Measurements from ENCODE around the gene SORBS1.

Gene SORBS1

DNA sequence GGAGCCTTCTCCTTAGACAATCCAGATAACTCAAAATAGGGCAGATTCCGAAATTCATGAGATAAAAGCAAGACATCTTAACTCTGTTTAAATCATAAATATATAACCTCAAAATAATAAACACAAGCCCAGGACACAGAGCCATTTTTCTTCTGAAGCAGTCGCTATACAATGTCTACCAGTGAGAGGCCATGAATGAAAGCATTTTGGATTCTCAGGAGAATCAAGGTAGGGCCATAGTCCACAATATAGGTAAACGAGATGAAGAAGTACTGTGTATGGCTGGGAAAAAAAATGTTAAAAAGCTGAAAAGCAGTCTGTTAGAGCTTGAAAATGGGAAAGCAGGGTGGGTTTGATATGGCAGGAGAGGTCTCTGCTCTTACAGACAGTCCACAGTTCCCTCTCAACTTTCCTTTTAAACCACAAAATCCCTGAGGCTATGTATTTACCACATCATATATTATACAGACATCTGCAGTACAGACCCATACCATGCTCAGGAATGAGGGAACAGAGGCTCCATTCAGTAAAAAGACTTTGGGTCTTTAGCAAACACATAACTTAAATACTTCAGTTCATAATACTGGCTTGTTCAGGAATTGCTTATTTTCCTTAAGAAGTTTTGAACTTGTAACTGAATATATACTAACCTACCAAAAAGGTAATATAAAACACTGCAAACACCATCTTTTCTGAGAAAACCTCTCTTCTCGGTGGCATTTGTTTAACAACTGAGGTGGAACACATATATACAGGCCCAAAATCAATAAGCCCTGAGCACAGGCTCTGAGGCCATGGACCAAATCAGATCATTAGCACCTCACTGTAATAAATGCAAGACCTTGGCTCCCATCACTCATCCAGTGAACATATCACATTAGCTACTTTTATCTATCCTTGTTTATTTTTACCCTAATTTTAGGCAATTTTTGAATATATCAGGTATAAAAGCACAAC, 109.3 kb downstream of the SORBS1 start:
- no peak for DNase-seq (ENCODE audit: low read depth, low spot score)
- H3K9me3 ChIP-seq (ENCODE audit: control insufficient read depth, insufficient read depth, low read length): no peaks in the 10 kb centered on the region
- no peaks in the 10 kb centered on the region for H3K27me3 ChIP-seq (ENCODE audit: control insufficient read depth, insufficient read depth, low read length)
- no peak overlapping the region for H3K27ac ChIP-seq (ENCODE audit: low read length)
- no peaks in the 10 kb centered on the region for H3K36me3 ChIP-seq (ENCODE audit: control insufficient read depth, insufficient read depth, low read length)
- H3K4me3 ChIP-seq (ENCODE audit: low read length): no peak overlapping the region
- no CpG with 5 or more reads among the region's 4 CpGs for WGBS (ENCODE audit: insufficient coverage, insufficient read length)
- no peaks in the 10 kb centered on the region for H3K4me1 ChIP-seq (ENCODE audit: control insufficient read depth, insufficient read depth, low read length)

DNA sequence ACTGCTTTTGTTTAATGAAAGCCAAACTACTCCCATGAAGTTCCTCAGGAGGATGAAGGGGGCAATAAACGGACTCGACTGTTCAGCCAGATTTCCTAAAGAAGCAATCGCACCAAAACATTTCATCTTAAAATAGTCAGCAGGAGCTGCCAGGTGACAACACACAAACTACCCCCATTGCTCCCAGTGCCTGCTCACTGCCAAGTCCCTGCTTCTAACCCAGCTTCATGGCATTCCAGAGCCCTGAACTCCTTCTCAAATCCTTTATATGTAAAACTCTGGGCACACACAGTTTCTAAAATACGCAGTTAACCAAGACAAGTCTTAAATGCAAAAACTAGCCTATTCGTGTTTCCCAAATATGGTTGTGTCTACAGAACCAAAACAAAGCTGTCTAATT, 110.0 kb downstream of the SORBS1 start:
- no peak for DNase-seq (ENCODE audit: low read depth, low spot score)
- Histone ChIP-seq H3K27me3 (ENCODE audit: control insufficient read depth, insufficient read depth, low read length) (no peaks in the 10 kb centered on the region), H3K36me3 (ENCODE audit: control insufficient read depth, insufficient read depth, low read length) (no peaks in the 10 kb centered on the region), H3K9me3 (ENCODE audit: control insufficient read depth, insufficient read depth, low read length) (no peaks in the 10 kb centered on the region), H3K27ac (ENCODE audit: low read length) (no peak overlapping the region), H3K4me1 (ENCODE audit: control insufficient read depth, insufficient read depth, low read length) (no peaks in the 10 kb centered on the region), H3K4me3 (ENCODE audit: low read length) (no peak overlapping the region)
- WGBS (ENCODE audit: insufficient coverage, insufficient read length): no CpG with 5 or more reads among the region's 5 CpGs

DNA sequence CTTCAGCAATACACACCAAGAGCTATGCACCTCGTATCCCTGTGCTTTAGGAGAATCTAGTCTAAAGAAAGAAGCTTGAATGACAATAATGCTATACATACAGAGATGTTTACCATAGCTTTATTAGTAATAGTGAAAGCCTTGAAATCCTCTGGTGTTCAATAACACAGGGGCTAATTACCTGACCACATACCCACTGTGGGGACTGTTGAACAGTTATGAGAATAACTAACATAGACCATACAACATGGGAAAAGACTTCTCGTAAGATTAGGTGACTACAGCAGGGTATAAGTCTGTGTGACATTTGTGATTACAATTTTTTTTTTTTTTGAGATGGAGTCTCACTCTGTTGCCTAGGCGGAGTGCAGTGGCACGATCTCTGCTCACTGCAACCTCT, 111.0 kb downstream of the SORBS1 start:
- Histone ChIP-seq H3K27me3 (ENCODE audit: control insufficient read depth, insufficient read depth, low read length) (no peaks in the 10 kb centered on the region), H3K4me1 (ENCODE audit: control insufficient read depth, insufficient read depth, low read length) (no peaks in the 10 kb centered on the region), H3K9me3 (ENCODE audit: control insufficient read depth, insufficient read depth, low read length) (no peaks in the 10 kb centered on the region), H3K4me3 (ENCODE audit: low read length) (no peak overlapping the region), H3K36me3 (ENCODE audit: control insufficient read depth, insufficient read depth, low read length) (no peaks in the 10 kb centered on the region), H3K27ac (ENCODE audit: low read length) (no peak overlapping the region)
- WGBS (ENCODE audit: insufficient coverage, insufficient read length): no CpG with 5 or more reads among the region's 4 CpGs
- no peak for DNase-seq (ENCODE audit: low read depth, low spot score)

DNA sequence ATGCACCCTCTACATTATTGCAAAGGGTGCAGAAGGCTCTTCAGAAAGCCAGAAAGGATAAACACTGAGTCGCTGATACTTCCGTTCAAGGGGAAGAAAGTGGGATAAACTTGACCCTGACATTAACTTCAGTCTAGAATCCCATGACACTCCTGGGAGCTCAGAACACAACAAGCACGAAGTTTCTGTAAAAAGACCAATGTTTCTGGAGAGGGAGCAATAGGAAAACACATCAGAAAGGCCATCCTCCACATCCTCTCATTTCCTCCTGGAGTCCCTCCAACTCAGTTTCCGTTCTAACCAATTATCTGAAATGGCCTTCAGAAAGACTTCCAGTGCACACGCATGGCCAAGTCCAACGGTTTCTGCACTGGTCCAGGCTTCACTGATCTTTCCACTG, 113.5 kb downstream of the SORBS1 start:
- Histone ChIP-seq H3K9me3 (ENCODE audit: control insufficient read depth, insufficient read depth, low read length) (no peaks in the 10 kb centered on the region), H3K36me3 (ENCODE audit: control insufficient read depth, insufficient read depth, low read length) (no peaks in the 10 kb centered on the region), H3K27me3 (ENCODE audit: control insufficient read depth, insufficient read depth, low read length) (no peaks in the 10 kb centered on the region), H3K4me1 (ENCODE audit: control insufficient read depth, insufficient read depth, low read length) (no peaks in the 10 kb centered on the region), H3K4me3 (ENCODE audit: low read length) (no peak overlapping the region), H3K27ac (ENCODE audit: low read length) (no peak overlapping the region)
- DNase-seq (ENCODE audit: low read depth, low spot score): no peak
- no CpG with 5 or more reads among the region's 6 CpGs for WGBS (ENCODE audit: insufficient coverage, insufficient read length)

DNA sequence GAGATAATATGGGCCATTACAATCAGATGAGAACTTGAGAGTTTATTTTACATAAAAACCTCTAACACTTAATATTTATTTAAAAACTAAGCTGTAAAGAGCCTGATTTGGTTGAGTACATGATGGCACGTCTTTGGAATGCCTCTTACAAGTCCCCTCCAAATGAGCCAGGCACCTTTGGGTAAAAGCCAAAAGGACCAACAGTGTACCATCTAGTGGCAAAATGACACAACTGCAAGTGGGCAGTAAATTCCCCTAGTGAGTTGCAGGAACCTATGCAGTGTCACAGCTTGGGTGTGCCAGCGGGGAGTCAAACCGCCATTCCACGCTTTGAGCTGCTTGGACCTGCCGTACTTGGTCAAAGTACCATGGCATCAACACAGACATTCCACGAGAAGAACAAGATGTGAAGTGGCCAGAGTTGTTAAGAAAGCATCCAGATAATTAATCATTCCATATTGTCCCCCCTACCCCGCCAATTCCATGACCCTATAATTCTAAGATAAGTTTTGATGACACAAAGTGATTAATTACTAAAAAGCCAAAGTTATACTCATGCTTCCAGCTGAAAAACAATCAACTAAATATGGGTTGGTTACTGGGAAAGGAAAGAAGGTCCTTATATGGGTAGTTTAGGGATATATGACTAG, 115.2 kb downstream of the SORBS1 start:
- Histone ChIP-seq H3K27ac (ENCODE audit: low read length) (no peak overlapping the region), H3K4me1 (ENCODE audit: control insufficient read depth, insufficient read depth, low read length) (no peaks in the 10 kb centered on the region), H3K27me3 (ENCODE audit: control insufficient read depth, insufficient read depth, low read length) (no peaks in the 10 kb centered on the region), H3K4me3 (ENCODE audit: low read length) (no peak overlapping the region), H3K36me3 (ENCODE audit: control insufficient read depth, insufficient read depth, low read length) (no peaks in the 10 kb centered on the region), H3K9me3 (ENCODE audit: control insufficient read depth, insufficient read depth, low read length) (no peaks in the 10 kb centered on the region)
- WGBS (ENCODE audit: insufficient coverage, insufficient read length): no CpG with 5 or more reads among the region's 7 CpGs
- DNase-seq (ENCODE audit: low read depth, low spot score): peak; percentile 71

DNA sequence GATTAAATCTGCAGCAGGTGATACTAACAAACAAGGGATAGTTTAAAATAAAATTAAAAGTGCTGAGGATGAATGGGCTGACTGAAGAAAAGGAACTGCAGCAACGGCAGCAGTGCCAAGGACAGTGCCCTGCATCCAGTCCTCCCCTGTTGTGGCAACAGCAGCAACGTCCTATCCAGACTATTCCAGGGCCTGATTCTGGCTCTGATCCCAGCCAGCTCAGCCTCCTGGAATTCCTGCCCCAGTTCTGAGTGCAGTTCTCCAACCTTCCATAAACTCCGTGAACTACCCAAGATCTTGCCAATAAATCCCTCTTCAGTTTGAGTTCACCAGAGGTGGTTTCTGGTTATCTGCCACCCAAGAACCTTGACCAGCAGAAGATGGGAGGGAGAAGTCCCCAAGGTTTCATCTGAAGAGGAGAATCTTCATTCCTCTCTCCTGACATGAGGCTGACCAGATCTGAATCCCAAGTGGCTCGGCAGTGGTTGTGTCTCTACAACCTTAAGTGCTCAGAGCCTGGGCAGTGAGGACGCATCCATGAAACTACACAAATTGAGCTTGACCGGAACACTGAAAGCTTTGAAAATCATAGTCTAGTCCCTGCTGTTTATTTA, 115.8 kb downstream of the SORBS1 start:
- H3K27me3 ChIP-seq (ENCODE audit: control insufficient read depth, insufficient read depth, low read length): no peaks in the 10 kb centered on the region
- H3K4me1 ChIP-seq (ENCODE audit: control insufficient read depth, insufficient read depth, low read length): no peaks in the 10 kb centered on the region
- no peaks in the 10 kb centered on the region for H3K9me3 ChIP-seq (ENCODE audit: control insufficient read depth, insufficient read depth, low read length)
- WGBS (ENCODE audit: insufficient coverage, insufficient read length): no CpG with 5 or more reads among the region's 6 CpGs
- no peak overlapping the region for H3K27ac ChIP-seq (ENCODE audit: low read length)
- no peaks in the 10 kb centered on the region for H3K36me3 ChIP-seq (ENCODE audit: control insufficient read depth, insufficient read depth, low read length)
- H3K4me3 ChIP-seq (ENCODE audit: low read length): no peak overlapping the region
- no peak for DNase-seq (ENCODE audit: low read depth, low spot score)

DNA sequence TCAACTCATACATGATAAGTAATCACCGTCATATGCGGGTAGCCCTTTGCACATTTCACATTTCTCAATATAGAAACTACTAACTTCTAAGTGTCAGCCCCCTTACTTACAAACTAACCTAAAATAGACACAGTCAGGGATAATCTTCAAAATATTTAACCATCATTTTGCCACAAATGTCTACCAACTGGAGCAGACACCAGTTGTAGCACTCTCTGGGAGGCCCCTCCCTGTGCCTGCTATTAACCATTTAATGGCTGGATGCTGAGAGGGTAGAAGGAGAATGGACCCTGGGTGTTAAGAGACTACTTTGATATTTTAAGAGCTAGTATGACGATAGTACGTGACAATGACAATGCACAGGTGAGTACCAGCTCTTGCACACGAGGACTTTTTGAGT, 116.4 kb downstream of the SORBS1 start:
- H3K27ac ChIP-seq (ENCODE audit: low read length): no peak overlapping the region
- no peaks in the 10 kb centered on the region for H3K27me3 ChIP-seq (ENCODE audit: control insufficient read depth, insufficient read depth, low read length)
- no peak for DNase-seq (ENCODE audit: low read depth, low spot score)
- no CpG with 5 or more reads among the region's 5 CpGs for WGBS (ENCODE audit: insufficient coverage, insufficient read length)
- no peak overlapping the region for H3K4me3 ChIP-seq (ENCODE audit: low read length)
- H3K9me3 ChIP-seq (ENCODE audit: control insufficient read depth, insufficient read depth, low read length): no peaks in the 10 kb centered on the region
- H3K4me1 ChIP-seq (ENCODE audit: control insufficient read depth, insufficient read depth, low read length): no peaks in the 10 kb centered on the region
- no peaks in the 10 kb centered on the region for H3K36me3 ChIP-seq (ENCODE audit: control insufficient read depth, insufficient read depth, low read length)

DNA sequence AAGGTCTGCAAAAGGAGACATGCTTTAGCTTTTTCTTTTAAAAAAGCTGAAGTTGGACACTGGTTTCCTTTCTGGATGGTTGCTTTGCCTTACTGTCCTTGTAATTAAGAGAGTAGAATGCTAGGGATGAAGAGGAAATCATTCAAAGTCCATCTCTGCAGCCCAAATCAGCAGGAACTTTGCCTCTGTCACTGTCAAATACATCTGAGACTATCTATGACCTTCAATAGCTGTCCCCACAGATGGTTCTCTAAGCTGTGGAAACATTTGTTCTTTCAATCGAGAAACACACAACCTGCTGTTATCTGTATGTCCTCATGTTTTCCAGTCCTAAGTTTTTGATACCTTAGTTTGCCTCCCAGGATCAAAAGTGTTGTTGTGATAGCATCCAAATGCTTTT, 117.5 kb downstream of the SORBS1 start:
- DNase-seq (ENCODE audit: low read depth, low spot score): no peak
- Histone ChIP-seq H3K27ac (ENCODE audit: low read length) (no peak overlapping the region), H3K4me1 (ENCODE audit: control insufficient read depth, insufficient read depth, low read length) (no peaks in the 10 kb centered on the region), H3K36me3 (ENCODE audit: control insufficient read depth, insufficient read depth, low read length) (no peaks in the 10 kb centered on the region), H3K9me3 (ENCODE audit: control insufficient read depth, insufficient read depth, low read length) (no peaks in the 10 kb centered on the region), H3K27me3 (ENCODE audit: control insufficient read depth, insufficient read depth, low read length) (no peaks in the 10 kb centered on the region), H3K4me3 (ENCODE audit: low read length) (no peak overlapping the region)
- WGBS (ENCODE audit: insufficient coverage, insufficient read length): no CpG with 5 or more reads among the region's 1 CpG

DNA sequence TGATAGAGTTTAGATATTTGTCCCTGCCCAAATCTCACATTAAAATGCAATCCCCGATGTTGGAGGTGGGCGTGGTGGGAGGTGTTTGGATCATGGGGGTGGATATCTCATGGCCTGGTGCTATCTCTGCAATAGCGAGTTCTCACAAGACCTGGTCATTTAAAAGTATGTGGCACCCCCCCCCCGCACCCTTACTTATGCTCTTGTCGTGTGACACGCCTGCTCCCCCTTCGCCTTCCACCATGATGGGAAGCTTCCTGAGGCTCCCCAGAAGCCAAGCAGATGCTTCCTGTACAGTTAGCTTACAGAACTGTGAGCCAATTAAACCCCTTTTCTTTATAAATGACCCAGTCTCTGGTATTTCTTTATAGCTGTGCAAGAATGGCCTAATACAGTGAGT, 118.8 kb downstream of the SORBS1 start:
- no peak for DNase-seq (ENCODE audit: low read depth, low spot score)
- WGBS (ENCODE audit: insufficient coverage, insufficient read length): no CpG with 5 or more reads among the region's 7 CpGs
- no peaks in the 10 kb centered on the region for H3K36me3 ChIP-seq (ENCODE audit: control insufficient read depth, insufficient read depth, low read length)
- no peak overlapping the region for H3K4me3 ChIP-seq (ENCODE audit: low read length)
- H3K9me3 ChIP-seq (ENCODE audit: control insufficient read depth, insufficient read depth, low read length): no peaks in the 10 kb centered on the region
- H3K27ac ChIP-seq (ENCODE audit: low read length): no peak overlapping the region
- no peaks in the 10 kb centered on the region for H3K4me1 ChIP-seq (ENCODE audit: control insufficient read depth, insufficient read depth, low read length)
- H3K27me3 ChIP-seq (ENCODE audit: control insufficient read depth, insufficient read depth, low read length): no peaks in the 10 kb centered on the region

DNA sequence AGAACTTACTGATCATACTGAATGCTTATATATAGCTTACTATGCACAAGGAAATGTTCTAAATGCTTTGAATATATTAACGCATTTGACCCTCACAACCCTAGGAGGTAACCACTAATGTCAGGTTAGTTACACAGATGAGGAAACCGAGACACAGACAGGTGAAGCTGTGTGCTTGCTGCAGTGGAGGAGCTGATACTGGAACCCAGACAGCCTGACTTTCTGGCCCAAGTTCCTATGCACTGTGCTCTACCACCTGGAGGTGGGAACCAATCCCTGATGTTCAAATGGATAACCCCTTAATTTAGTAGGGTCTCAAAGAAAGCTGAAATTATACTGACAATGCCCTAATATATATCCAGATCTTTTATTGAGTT, 119.6 kb downstream of the SORBS1 start:
- H3K27me3 ChIP-seq (ENCODE audit: control insufficient read depth, insufficient read depth, low read length): no peaks in the 10 kb centered on the region
- no CpG with 5 or more reads among the region's 2 CpGs for WGBS (ENCODE audit: insufficient coverage, insufficient read length)
- DNase-seq (ENCODE audit: low read depth, low spot score): no peak

More for the DNA sequence above, 119.6 kb downstream of the SORBS1 start:
- no peak overlapping the region for H3K27ac ChIP-seq (ENCODE audit: low read length)
- no peak overlapping the region for H3K4me3 ChIP-seq (ENCODE audit: low read length)
- no peaks in the 10 kb centered on the region for H3K9me3 ChIP-seq (ENCODE audit: control insufficient read depth, insufficient read depth, low read length)
- no peaks in the 10 kb centered on the region for H3K36me3 ChIP-seq (ENCODE audit: control insufficient read depth, insufficient read depth, low read length)
- H3K4me1 ChIP-seq (ENCODE audit: control insufficient read depth, insufficient read depth, low read length): no peaks in the 10 kb centered on the region
